HCT116 (cell line): ENCODE results near the gene CASR.

Experiments
- CEBPB ChIP-seq: IDR thresholded peaks from 2 replicates; pipeline ENCODE4 v1.6.1; 2012; ENCODE audit warnings: low read depth
- EGR1 ChIP-seq: IDR thresholded peaks from 2 replicates; pipeline ENCODE4 v1.6.1; 2012; ENCODE audit warnings: low read depth
- EZH2 ChIP-seq: fragments of 200-600 bp; sonication (generic); IDR thresholded peaks from 2 replicates; pipeline ENCODE4 v1.6.1; 2017; ENCODE audit warnings: antibody characterized with exemption, mixed run types
- EZH2phosphoT487 ChIP-seq: fragments of 200-600 bp; IDR thresholded peaks from 2 replicates; pipeline ENCODE4 v1.6.1; 2018; ENCODE audit warnings: antibody characterized with exemption, borderline replicate concordance
- FOSL1 ChIP-seq: IDR thresholded peaks from 2 replicates; pipeline ENCODE4 v1.6.1; 2012; ENCODE audit warnings: low read depth
- POLR2A ChIP-seq: IDR thresholded peaks from 2 replicates; pipeline ENCODE4 v1.7.0; 2011; ENCODE audit warnings: borderline replicate concordance; ENCODE audit not compliant: insufficient read depth, insufficient read length; ENCODE audit errors: extremely low read depth
- POLR2AphosphoS5 ChIP-seq: IDR thresholded peaks from 2 replicates; pipeline ENCODE4 v1.6.1; 2011; ENCODE audit warnings: mild to moderate bottlenecking, low read depth, low read length, moderate library complexity
- RAD21 ChIP-seq: IDR thresholded peaks from 2 replicates; pipeline ENCODE4 v1.6.1; 2012; ENCODE audit warnings: low read depth, mild to moderate bottlenecking
- TCF7L2 ChIP-seq: IDR thresholded peaks from 2 replicates; pipeline ENCODE4 v1.7.0; 2011; ENCODE audit warnings: borderline replicate concordance, inconsistent platforms; ENCODE audit not compliant: insufficient read depth, insufficient read length; ENCODE audit errors: extremely low read depth
- YY1 ChIP-seq: IDR thresholded peaks from 2 replicates; pipeline ENCODE4 v1.6.1; 2011; ENCODE audit warnings: low read length, low read depth, moderate library complexity, mild to moderate bottlenecking; ENCODE audit not compliant: insufficient replicate concordance; ENCODE audit errors: extremely low read depth
- ZFX ChIP-seq: fragments of 450-650 bp; IDR thresholded peaks from 2 replicates; pipeline ENCODE4 v1.6.1; 2017
- TF ChIP-seq, protein P1 (sequence below), 3 experiments: fragments of 200-600 bp in 1 of 3; sonication (generic) in 1 of 3; IDR thresholded peaks in 2 of 3; conservative IDR thresholded peaks in 1 of 3; 2 replicates each; pipeline ENCODE4 v1.5.1; 2012 to 2017; ENCODE audit warnings: low read depth in 2 of 3, low read length in 2 of 3, antibody characterized with exemption in 1 of 3, borderline replicate concordance in 1 of 3, control low read depth in 1 of 3, mild to moderate bottlenecking in 1 of 3, mixed read lengths in 1 of 3, mixed run types in 1 of 3, moderate library complexity in 1 of 3; ENCODE audit not compliant: insufficient read depth in 1 of 3
- TF ChIP-seq, protein P2 (sequence below): IDR thresholded peaks from 2 replicates; pipeline ENCODE4 v1.6.1; 2011; ENCODE audit warnings: mild to moderate bottlenecking, low read length, moderate library complexity; ENCODE audit not compliant: insufficient replicate concordance; ENCODE audit errors: extremely low read depth

DNA sequence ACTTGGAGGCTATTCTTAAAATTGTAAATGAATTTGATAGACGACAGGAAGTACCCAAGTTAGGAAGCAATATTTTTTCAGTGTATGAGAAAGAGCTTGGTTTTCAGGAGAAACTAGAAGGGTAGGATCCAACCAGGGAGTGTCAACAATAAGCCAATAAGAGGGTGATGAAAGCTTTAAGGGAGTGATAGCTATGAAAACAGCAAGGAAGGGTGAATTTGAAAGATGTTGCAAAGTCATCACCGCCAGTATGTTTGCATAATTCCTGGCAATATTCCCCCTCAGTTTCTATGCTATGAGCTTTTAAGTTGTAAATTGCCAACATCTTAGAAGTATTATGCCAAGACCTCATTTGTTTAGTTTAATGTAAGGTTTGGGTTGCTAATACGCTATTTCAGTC is 129.8 kb downstream of the CASR start:
- TF ChIP-seq, protein P1, sequence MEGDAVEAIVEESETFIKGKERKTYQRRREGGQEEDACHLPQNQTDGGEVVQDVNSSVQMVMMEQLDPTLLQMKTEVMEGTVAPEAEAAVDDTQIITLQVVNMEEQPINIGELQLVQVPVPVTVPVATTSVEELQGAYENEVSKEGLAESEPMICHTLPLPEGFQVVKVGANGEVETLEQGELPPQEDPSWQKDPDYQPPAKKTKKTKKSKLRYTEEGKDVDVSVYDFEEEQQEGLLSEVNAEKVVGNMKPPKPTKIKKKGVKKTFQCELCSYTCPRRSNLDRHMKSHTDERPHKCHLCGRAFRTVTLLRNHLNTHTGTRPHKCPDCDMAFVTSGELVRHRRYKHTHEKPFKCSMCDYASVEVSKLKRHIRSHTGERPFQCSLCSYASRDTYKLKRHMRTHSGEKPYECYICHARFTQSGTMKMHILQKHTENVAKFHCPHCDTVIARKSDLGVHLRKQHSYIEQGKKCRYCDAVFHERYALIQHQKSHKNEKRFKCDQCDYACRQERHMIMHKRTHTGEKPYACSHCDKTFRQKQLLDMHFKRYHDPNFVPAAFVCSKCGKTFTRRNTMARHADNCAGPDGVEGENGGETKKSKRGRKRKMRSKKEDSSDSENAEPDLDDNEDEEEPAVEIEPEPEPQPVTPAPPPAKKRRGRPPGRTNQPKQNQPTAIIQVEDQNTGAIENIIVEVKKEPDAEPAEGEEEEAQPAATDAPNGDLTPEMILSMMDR (IDR thresholded peaks at IDR 0.05 in 2 of 3, conservative IDR thresholded peaks at IDR 0.05 in 1 of 3; ENCODE audit: borderline replicate concordance in 1 of 3, insufficient read depth in 1 of 3, low read depth in 2 of 3, low read length in 2 of 3), result no peak
- TF ChIP-seq TCF7L2, result no peak
- TF ChIP-seq EGR1, result no peak
- TF ChIP-seq EZH2, result no peak
- no peak for TF ChIP-seq RAD21
- no peak for TF ChIP-seq FOSL1
- TF ChIP-seq, protein P2, sequence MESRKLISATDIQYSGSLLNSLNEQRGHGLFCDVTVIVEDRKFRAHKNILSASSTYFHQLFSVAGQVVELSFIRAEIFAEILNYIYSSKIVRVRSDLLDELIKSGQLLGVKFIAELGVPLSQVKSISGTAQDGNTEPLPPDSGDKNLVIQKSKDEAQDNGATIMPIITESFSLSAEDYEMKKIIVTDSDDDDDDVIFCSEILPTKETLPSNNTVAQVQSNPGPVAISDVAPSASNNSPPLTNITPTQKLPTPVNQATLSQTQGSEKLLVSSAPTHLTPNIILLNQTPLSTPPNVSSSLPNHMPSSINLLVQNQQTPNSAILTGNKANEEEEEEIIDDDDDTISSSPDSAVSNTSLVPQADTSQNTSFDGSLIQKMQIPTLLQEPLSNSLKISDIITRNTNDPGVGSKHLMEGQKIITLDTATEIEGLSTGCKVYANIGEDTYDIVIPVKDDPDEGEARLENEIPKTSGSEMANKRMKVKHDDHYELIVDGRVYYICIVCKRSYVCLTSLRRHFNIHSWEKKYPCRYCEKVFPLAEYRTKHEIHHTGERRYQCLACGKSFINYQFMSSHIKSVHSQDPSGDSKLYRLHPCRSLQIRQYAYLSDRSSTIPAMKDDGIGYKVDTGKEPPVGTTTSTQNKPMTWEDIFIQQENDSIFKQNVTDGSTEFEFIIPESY, result no peak
- TF ChIP-seq CEBPB, result no peak
- TF ChIP-seq POLR2A, result no peak
- TF ChIP-seq POLR2AphosphoS5, result no peak
- no peak for TF ChIP-seq EZH2phosphoT487
- TF ChIP-seq YY1, result no peak
- TF ChIP-seq ZFX, result no peak
